Mammary epithelial cell (primary cell): ENCODE data around the gene COL17A1.

Experiments used
- EZH2 ChIP-seq: IDR thresholded peaks from 2 replicates; pipeline ENCODE4 v1.6.1; 2012; ENCODE audit warnings: low read length, inconsistent platforms, borderline replicate concordance
- TF ChIP-seq, protein P1 (sequence below), 2 donors: IDR thresholded peaks in 1 of 2; conservative IDR thresholded peaks in 1 of 2; 2 replicates each; pipeline ENCODE4 v1.5.1; 2011 to 2012; ENCODE audit warnings: inconsistent platforms in 2 of 2, low read length in 2 of 2, mild to moderate bottlenecking in 2 of 2, control low read depth in 1 of 2, low read depth in 1 of 2; ENCODE audit not compliant: insufficient read depth in 1 of 2; ENCODE audit errors: extremely low read depth in 1 of 2

GRCh38 chr10:104104926-104105325 lies 19.2 kb upstream of the COL17A1 start:
- TF ChIP-seq, protein P1, sequence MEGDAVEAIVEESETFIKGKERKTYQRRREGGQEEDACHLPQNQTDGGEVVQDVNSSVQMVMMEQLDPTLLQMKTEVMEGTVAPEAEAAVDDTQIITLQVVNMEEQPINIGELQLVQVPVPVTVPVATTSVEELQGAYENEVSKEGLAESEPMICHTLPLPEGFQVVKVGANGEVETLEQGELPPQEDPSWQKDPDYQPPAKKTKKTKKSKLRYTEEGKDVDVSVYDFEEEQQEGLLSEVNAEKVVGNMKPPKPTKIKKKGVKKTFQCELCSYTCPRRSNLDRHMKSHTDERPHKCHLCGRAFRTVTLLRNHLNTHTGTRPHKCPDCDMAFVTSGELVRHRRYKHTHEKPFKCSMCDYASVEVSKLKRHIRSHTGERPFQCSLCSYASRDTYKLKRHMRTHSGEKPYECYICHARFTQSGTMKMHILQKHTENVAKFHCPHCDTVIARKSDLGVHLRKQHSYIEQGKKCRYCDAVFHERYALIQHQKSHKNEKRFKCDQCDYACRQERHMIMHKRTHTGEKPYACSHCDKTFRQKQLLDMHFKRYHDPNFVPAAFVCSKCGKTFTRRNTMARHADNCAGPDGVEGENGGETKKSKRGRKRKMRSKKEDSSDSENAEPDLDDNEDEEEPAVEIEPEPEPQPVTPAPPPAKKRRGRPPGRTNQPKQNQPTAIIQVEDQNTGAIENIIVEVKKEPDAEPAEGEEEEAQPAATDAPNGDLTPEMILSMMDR (conservative IDR thresholded peaks at IDR 0.05 in 1 of 2, IDR thresholded peaks at IDR 0.05 in 1 of 2; ENCODE audit: extremely low read depth in 1 of 2, insufficient read depth in 1 of 2, low read depth in 1 of 2, low read length in 2 of 2): no peak
- TF ChIP-seq EZH2: no peak
